DOHH2 (cell line): ENCODE results near the gene B4GALNT4.

Experiments
- H3F3A ChIP-seq: fragments of 200-600 bp; sonication (generic), shearing (Covaris generic); 2 replicates; pipeline ENCODE4 v1.6.0; 2016; ENCODE audit warnings: antibody characterized with exemption, mild to moderate bottlenecking; ENCODE audit not compliant: control insufficient read depth, insufficient read depth
- H3K27ac ChIP-seq: fragments of 200-600 bp; sonication (generic); 2 replicates; pipeline ENCODE4 v1.5.1; 2014; ENCODE audit warnings: low read depth, mild to moderate bottlenecking, low read length, moderate library complexity
- H3K27me3 ChIP-seq: fragments of 200-600 bp; sonication (generic); 2 replicates; pipeline ENCODE4 v1.6.1; 2014; ENCODE audit warnings: mild to moderate bottlenecking, low read length, mixed read lengths; ENCODE audit not compliant: control insufficient read depth
- H3K36me3 ChIP-seq: fragments of 200-600 bp; sonication (generic); 2 replicates; pipeline ENCODE4 v1.6.1; 2014; ENCODE audit warnings: mild to moderate bottlenecking, low read length, moderate library complexity, mixed read lengths; ENCODE audit not compliant: control insufficient read depth
- H3K4me1 ChIP-seq: fragments of 200-600 bp; sonication (generic); 2 replicates; pipeline ENCODE4 v1.6.1; 2014; ENCODE audit warnings: mild to moderate bottlenecking, low read length, mixed read lengths; ENCODE audit not compliant: control insufficient read depth
- H3K4me2 ChIP-seq: fragments of 200-600 bp; sonication (generic); 2 replicates; pipeline ENCODE4 v1.6.0; 2014; ENCODE audit warnings: mild to moderate bottlenecking, low read length, moderate library complexity
- H3K4me3 ChIP-seq: fragments of 200-600 bp; sonication (generic); 2 replicates; pipeline ENCODE4 v1.5.1; 2014; ENCODE audit warnings: mild to moderate bottlenecking, low read length, mixed read lengths
- H3K79me2 ChIP-seq: fragments of 200-600 bp; sonication (generic); 2 replicates; pipeline ENCODE4 v1.6.1; 2014; ENCODE audit warnings: mild to moderate bottlenecking, low read length, mixed read lengths; ENCODE audit not compliant: control insufficient read depth
- H3K9me2 ChIP-seq: fragments of 200-600 bp; sonication (generic); replicated peaks from 2 replicates; pipeline ENCODE4 v1.6.1; 2014; ENCODE audit warnings: mild to moderate bottlenecking, low read length, mixed read lengths; ENCODE audit not compliant: control insufficient read depth
- H3K9me3 ChIP-seq: fragments of 200-600 bp; sonication (generic); 2 replicates; pipeline ENCODE4 v1.6.1; 2014; ENCODE audit warnings: antibody characterized with exemption, low read length, mixed read lengths; ENCODE audit not compliant: control insufficient read depth, insufficient read depth
- H4K20me1 ChIP-seq: fragments of 200-600 bp; sonication (generic); 2 replicates; pipeline ENCODE4 v1.6.0; 2014; ENCODE audit warnings: low read depth, mild to moderate bottlenecking, antibody characterized with exemption, low read length, moderate library complexity; ENCODE audit not compliant: control insufficient read depth, insufficient read depth
- EZH2phosphoT487 ChIP-seq: fragments of 200-600 bp; sonication (generic); IDR thresholded peaks from 2 replicates; pipeline ENCODE4 v1.6.1; 2017; ENCODE audit warnings: borderline replicate concordance, mild to moderate bottlenecking, antibody characterized with exemption, low read length, moderate library complexity, mixed read lengths
- TF ChIP-seq, protein P1 (sequence below): fragments of 200-600 bp; sonication (generic); IDR thresholded peaks from one replicate; pipeline ENCODE4 v1.5.1; 2014; ENCODE audit warnings: antibody characterized with exemption, mild to moderate bottlenecking, low read depth, low read length; ENCODE audit not compliant: poor library complexity, severe bottlenecking

The B4GALNT4 gene

GRCh38 chr11:371051-371450, 1.8 kb downstream of the B4GALNT4 start:
- H3K27me3 ChIP-seq: no peaks in the 10 kb centered on the region
- TF ChIP-seq, protein P1, sequence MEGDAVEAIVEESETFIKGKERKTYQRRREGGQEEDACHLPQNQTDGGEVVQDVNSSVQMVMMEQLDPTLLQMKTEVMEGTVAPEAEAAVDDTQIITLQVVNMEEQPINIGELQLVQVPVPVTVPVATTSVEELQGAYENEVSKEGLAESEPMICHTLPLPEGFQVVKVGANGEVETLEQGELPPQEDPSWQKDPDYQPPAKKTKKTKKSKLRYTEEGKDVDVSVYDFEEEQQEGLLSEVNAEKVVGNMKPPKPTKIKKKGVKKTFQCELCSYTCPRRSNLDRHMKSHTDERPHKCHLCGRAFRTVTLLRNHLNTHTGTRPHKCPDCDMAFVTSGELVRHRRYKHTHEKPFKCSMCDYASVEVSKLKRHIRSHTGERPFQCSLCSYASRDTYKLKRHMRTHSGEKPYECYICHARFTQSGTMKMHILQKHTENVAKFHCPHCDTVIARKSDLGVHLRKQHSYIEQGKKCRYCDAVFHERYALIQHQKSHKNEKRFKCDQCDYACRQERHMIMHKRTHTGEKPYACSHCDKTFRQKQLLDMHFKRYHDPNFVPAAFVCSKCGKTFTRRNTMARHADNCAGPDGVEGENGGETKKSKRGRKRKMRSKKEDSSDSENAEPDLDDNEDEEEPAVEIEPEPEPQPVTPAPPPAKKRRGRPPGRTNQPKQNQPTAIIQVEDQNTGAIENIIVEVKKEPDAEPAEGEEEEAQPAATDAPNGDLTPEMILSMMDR: no peak
- no peak for TF ChIP-seq EZH2phosphoT487
- H3K4me1 ChIP-seq: no peaks in the 10 kb centered on the region
- H3K9me3 ChIP-seq: peaks cover 14% of the 10 kb centered on the region; the same call in 1 of the 2 replicates
- no peaks in the 10 kb centered on the region for H4K20me1 ChIP-seq
- no peak overlapping the region for H3K27ac ChIP-seq
- H3K9me2 ChIP-seq: no peaks in the 10 kb centered on the region
- H3K36me3 ChIP-seq: no peaks in the 10 kb centered on the region
- H3K4me3 ChIP-seq: no peak overlapping the region
- no peak overlapping the region for H3K4me2 ChIP-seq
- no peaks in the 10 kb centered on the region for H3K79me2 ChIP-seq
- H3F3A ChIP-seq: no peaks in the 10 kb centered on the region

DNA sequence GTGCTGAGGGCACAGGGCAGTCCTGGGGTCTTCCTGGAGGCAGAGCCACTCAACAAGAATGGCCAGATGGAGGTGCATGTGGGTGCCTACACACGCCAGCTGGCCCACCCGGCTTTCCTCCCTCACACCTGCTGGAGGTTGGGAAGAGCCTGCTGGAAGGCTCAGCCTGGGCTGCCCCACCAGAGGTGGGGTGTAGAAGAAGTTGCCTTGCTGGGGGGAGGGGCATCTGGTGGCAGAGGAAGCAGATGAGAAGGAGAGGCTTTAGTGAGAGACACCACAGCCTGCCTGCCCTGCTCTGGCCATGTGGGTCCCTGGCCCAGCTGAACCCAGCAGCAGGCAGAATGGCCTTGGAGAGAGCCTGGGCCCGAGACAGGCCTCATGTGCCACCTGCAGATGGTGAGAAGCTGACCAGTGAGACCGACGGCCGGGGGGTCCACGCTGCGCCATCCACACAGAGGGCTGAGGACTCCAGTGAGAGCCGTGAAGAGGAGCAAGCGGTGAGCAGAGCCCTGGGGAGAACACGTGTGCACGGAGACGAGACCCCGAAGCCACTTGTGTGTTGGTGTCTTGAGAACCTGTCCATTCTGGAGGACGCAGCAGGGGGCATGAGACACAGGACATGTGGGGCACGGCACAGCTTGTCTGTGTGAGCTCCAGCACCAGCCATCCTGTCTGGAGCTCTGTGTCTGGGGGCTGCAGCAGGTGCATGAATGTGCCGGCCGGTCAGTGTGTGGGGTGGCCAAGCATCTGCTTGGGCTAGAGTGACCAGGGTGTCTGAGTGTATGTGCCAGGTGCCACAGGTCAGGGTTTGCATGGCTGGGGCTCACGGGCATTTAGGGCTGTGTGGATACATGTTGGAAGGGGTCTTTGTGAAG, 2.7 kb downstream of the B4GALNT4 start:
- Histone ChIP-seq H3K4me3 (no peak overlapping the region), H3K4me2 (no peak overlapping the region), H3K36me3 (no peaks in the 10 kb centered on the region), H3K9me3 (peaks cover 14% of the 10 kb centered on the region; the same call in 1 of the 2 replicates), H3K27me3 (no peaks in the 10 kb centered on the region), H3F3A (no peaks in the 10 kb centered on the region), H3K79me2 (no peaks in the 10 kb centered on the region), H3K9me2 (no peaks in the 10 kb centered on the region), H3K27ac (no peak overlapping the region), H3K4me1 (no peaks in the 10 kb centered on the region), H4K20me1 (no peaks in the 10 kb centered on the region)
- TF ChIP-seq EZH2phosphoT487: no peak

GRCh38 chr11:372809-373715, 3.8 kb downstream of the B4GALNT4 start:
- no peaks in the 10 kb centered on the region for H3F3A ChIP-seq
- H3K36me3 ChIP-seq: no peaks in the 10 kb centered on the region
- no peak overlapping the region for H3K27ac ChIP-seq
- H4K20me1 ChIP-seq: no peaks in the 10 kb centered on the region
- no peaks in the 10 kb centered on the region for H3K4me1 ChIP-seq
- peaks cover 14% of the 10 kb centered on the region; the same call in 1 of the 2 replicates for H3K9me3 ChIP-seq
- H3K9me2 ChIP-seq: no peaks in the 10 kb centered on the region
- H3K27me3 ChIP-seq: no peaks in the 10 kb centered on the region
- no peak overlapping the region for H3K4me3 ChIP-seq
- TF ChIP-seq EZH2phosphoT487: no peak
- TF ChIP-seq, protein P1: no peak
- H3K4me2 ChIP-seq: no peak overlapping the region
- no peaks in the 10 kb centered on the region for H3K79me2 ChIP-seq
